HepG2 (cell line): ENCODE results near the gene MITF. TPM values are rescaled to one million over a fixed set of nuclear protein-coding genes. Genes with fewer than 3 reads are reported as not detected.

ENCODE experiments used
- ATAC-seq: fragments of 200-7000 bp; cut with Tn5 transposase; 3 replicates; pipeline ENCODE4 v1.9.1; 2020; ENCODE audit warnings: mild to moderate bottlenecking, moderate library complexity
- BruUV-seq: library from RNA; stranded (reverse); fragments of 400-500 nt; replicated peaks from 2 replicates; lab custom pipeline; 2021; lab: Mats Ljungman, UMichigan
- CTCF ChIA-PET: fragments of 300-600 bp; formaldehyde crosslinking; extraction: SDS; loops from one replicate; lab custom pipeline; 2021; ENCODE audit warnings: low total read pairs, inconsistent platforms, low intra/inter-chr PET ratio; lab: Yijun Ruan, JAX
- POLR2A ChIA-PET: fragments of 350-600 bp; sonication (Branson Sonifier 250); formaldehyde crosslinking; loops from one replicate; lab custom pipeline; 2020; ENCODE audit warnings: antibody characterized with exemption, inconsistent platforms; lab: Yijun Ruan, JAX
- DNase-seq: peaks from one replicate; pipeline ENCODE4 v3.0.0-alpha.2; 2015; ENCODE audit warnings: low spot score
- FAIRE-seq: peaks from 3 replicates; lab custom pipeline; 2011; peaks lifted over from hg19 to GRCh38; lab: Jason Lieb, UNC
- H2AFZ ChIP-seq: one replicate; pipeline ENCODE4 v1.6.1; 2011; ENCODE audit warnings: low read length, inconsistent platforms
- H3K27ac ChIP-seq: fragments of 300-600 bp; 3 replicates; pipeline ENCODE4 v1.8.0; 2011; ENCODE audit warnings: mixed run types, mild to moderate bottlenecking, mixed read lengths, low read length, inconsistent platforms; ENCODE audit not compliant: insufficient read depth; ENCODE audit errors: extremely low read length
- H3K27me3 ChIP-seq, 2 experiments: fragments of 200-600 bp in 1 of 2; 2 replicates in 1 of 2; 3 replicates in 1 of 2; pipeline versions ENCODE4 v1.6.0 to v1.8.0; 2011; ENCODE audit warnings: low read length in 2 of 2, mild to moderate bottlenecking in 2 of 2, moderate library complexity in 2 of 2, inconsistent platforms in 1 of 2; ENCODE audit not compliant: insufficient read depth in 2 of 2, control insufficient read depth in 1 of 2
- H3K36me3 ChIP-seq, 2 experiments: fragments of 200-600 bp in 1 of 2; replicated peaks in 1 of 2; 2 replicates in 1 of 2; 3 replicates in 1 of 2; pipeline versions ENCODE4 v1.5.1 to v1.8.0; 2011; ENCODE audit warnings: low read length in 2 of 2, inconsistent platforms in 1 of 2; ENCODE audit not compliant: insufficient read depth in 2 of 2, control insufficient read depth in 1 of 2
- H3K4me1 ChIP-seq: 2 replicates; pipeline ENCODE4 v1.5.1; 2012; ENCODE audit warnings: low read length, inconsistent platforms; ENCODE audit not compliant: insufficient read depth
- H3K4me2 ChIP-seq: 2 replicates; pipeline ENCODE4 v1.6.0; 2011; ENCODE audit warnings: low read depth, low read length, inconsistent platforms
- H3K4me3 ChIP-seq, 3 experiments: fragments of 200-600 bp in 1 of 3; sonication (generic), shearing (Covaris generic) in 1 of 3; replicated peaks in 1 of 3; 2 replicates each; pipeline ENCODE4 v1.5.1; 2011 to 2016; ENCODE audit warnings: low read length in 3 of 3, inconsistent platforms in 2 of 3, low read depth in 2 of 3, mild to moderate bottlenecking in 2 of 3, control low read depth in 1 of 3, mixed read lengths in 1 of 3; ENCODE audit not compliant: insufficient read depth in 1 of 3
- H3K79me2 ChIP-seq: one replicate; pipeline ENCODE4 v1.6.1; 2011; ENCODE audit warnings: low read length, inconsistent platforms; ENCODE audit not compliant: insufficient read depth
- H3K9ac ChIP-seq: 2 replicates; pipeline ENCODE4 v1.6.0; 2011; ENCODE audit warnings: mild to moderate bottlenecking, low read depth, low read length, inconsistent platforms; ENCODE audit not compliant: insufficient read depth
- H3K9me3 ChIP-seq: 2 replicates; pipeline ENCODE4 v1.5.1; 2012; ENCODE audit warnings: mild to moderate bottlenecking, low read length
- H4K20me1 ChIP-seq: 2 replicates; pipeline ENCODE4 v1.6.0; 2011; ENCODE audit warnings: inconsistent platforms, mild to moderate bottlenecking, low read length, moderate library complexity; ENCODE audit not compliant: insufficient read depth
- GABPB1 ChIP-seq: IDR thresholded peaks from 2 replicates; pipeline ENCODE4 v1.6.1; 2016; ENCODE audit warnings: mild to moderate bottlenecking, missing genetic modification reagents, moderate library complexity, missing compliant biosample characterization
- HES4 ChIP-seq: sonication (generic); formaldehyde crosslinking; IDR thresholded peaks from 2 replicates; pipeline ENCODE4 v1.9.0; 2021; ENCODE audit warnings: mild to moderate bottlenecking, missing genetic modification reagents, borderline replicate concordance
- NFE2L1 ChIP-seq: sonication (generic); formaldehyde crosslinking; IDR thresholded peaks from 2 replicates; pipeline ENCODE4 v1.4.0; 2020; ENCODE audit warnings: missing genetic modification reagents, mild to moderate bottlenecking, borderline replicate concordance
- REL ChIP-seq: sonication (generic); formaldehyde crosslinking; conservative IDR thresholded peaks from 2 replicates; pipeline ENCODE4 v1.8.0; 2022; ENCODE audit warnings: mild to moderate bottlenecking, missing genetic modification reagents, moderate library complexity
- RFXAP ChIP-seq: sonication (generic); formaldehyde crosslinking; IDR thresholded peaks from 2 replicates; pipeline ENCODE4 v1.4.0; 2020; ENCODE audit warnings: missing genetic modification reagents, borderline replicate concordance
- RNF2 ChIP-seq: fragments of 450-650 bp; conservative IDR thresholded peaks from 2 replicates; pipeline ENCODE4 v1.6.1; 2016; ENCODE audit warnings: low read depth
- ZNF367 ChIP-seq: sonication (generic); formaldehyde crosslinking; IDR thresholded peaks from 2 replicates; pipeline ENCODE4 v1.4.0; 2020; ENCODE audit warnings: missing genetic modification reagents, borderline replicate concordance
- ZNF484 ChIP-seq: sonication (generic); formaldehyde crosslinking; IDR thresholded peaks from 2 replicates; pipeline ENCODE4 v1.5.1; 2020; ENCODE audit warnings: mild to moderate bottlenecking, low read depth, missing genetic modification reagents, borderline replicate concordance
- ZNF781 ChIP-seq: sonication (generic); formaldehyde crosslinking; IDR thresholded peaks from 2 replicates; pipeline ENCODE4 v1.5.1; 2020; ENCODE audit warnings: borderline replicate concordance, mild to moderate bottlenecking, missing genetic modification reagents; ENCODE audit errors: not compliant biosample characterization
- ZNF788 ChIP-seq: sonication (generic); formaldehyde crosslinking; IDR thresholded peaks from 2 replicates; pipeline ENCODE4 v1.5.0; 2020; ENCODE audit warnings: mild to moderate bottlenecking, missing genetic modification reagents, borderline replicate concordance
- WGBS: methylation state at CpG from one replicate; pipeline ENCODE4 v1.1.6; 2017; ENCODE audit warnings: low lambda C conversion rate; 5-methylcytosine and 5-hydroxymethylcytosine counted together
- in situ Hi-C: cut with HindIII; loops from 2 replicates; pipeline ENCODE4 v1.10.0; 2017; ENCODE audit warnings: low pct_unique_long_range_greater_than_20kb; ENCODE audit not compliant: extremely low pct_ligation_motif_present
- intact Hi-C: fragments of 100-400 bp; cut with micrococcal nuclease; formaldehyde crosslinking; loops from one replicate; pipeline ENCODE4 v1.10.0; 2022; ENCODE audit not compliant: unreplicated experiment
- polyA plus RNA-seq, 8 experiments: library from polyadenylated mRNA; depleted of rRNA in 3 of 8; stranded (reverse) in 7 of 8; unstranded in 1 of 8; fragments of >200 nt; fragmentation: Illumina TruSeq in 4 of 8; extraction: Trizol in 4 of 8; gene quantifications; 2 replicates each; pipeline versions ENCODE4 v1.2.1 to v1.2.3, GENCODE V29; 2011 to 2016; ENCODE audit warnings: low read depth in 4 of 8, missing spikeins in 1 of 8, mixed read lengths in 1 of 8; ENCODE audit not compliant: insufficient read depth in 1 of 8
- total RNA-seq, 5 experiments: library from RNA; depleted of rRNA; stranded (reverse); fragments of >200 nt; fragmentation: Illumina TruSeq; extraction: Trizol; gene quantifications; 2 replicates each; pipeline ENCODE4 v1.2.3, GENCODE V29; 2016; ENCODE audit warnings: low read depth in 1 of 5
- TF ChIP-seq, protein P1 (sequence below): sonication (generic); formaldehyde crosslinking; IDR thresholded peaks from 2 replicates; pipeline ENCODE4 v1.5.1; 2020; ENCODE audit warnings: mild to moderate bottlenecking, missing genetic modification reagents, moderate library complexity
- TF ChIP-seq, protein P2 (sequence below): sonication (generic); formaldehyde crosslinking; conservative IDR thresholded peaks from 2 replicates; pipeline ENCODE4 v1.8.0; 2022; ENCODE audit warnings: missing genetic modification reagents
- TF ChIP-seq, protein P3 (sequence below): sonication (generic); formaldehyde crosslinking; IDR thresholded peaks from 2 replicates; pipeline ENCODE4 v1.4.0; 2020; ENCODE audit warnings: missing genetic modification reagents
- TF ChIP-seq, protein P4 (sequence below): sonication (generic); formaldehyde crosslinking; IDR thresholded peaks from 2 replicates; pipeline ENCODE4 v1.8.1; 2023; ENCODE audit warnings: mild to moderate bottlenecking, moderate library complexity, missing genetic modification reagents

MITF gene
- total and polyA plus RNA-seq, 2 of the 13 experiments (the other 11 are each of a cell fraction or from before 2014, with no cell fraction given), result 0.12 to 0.38 TPM

DNA sequence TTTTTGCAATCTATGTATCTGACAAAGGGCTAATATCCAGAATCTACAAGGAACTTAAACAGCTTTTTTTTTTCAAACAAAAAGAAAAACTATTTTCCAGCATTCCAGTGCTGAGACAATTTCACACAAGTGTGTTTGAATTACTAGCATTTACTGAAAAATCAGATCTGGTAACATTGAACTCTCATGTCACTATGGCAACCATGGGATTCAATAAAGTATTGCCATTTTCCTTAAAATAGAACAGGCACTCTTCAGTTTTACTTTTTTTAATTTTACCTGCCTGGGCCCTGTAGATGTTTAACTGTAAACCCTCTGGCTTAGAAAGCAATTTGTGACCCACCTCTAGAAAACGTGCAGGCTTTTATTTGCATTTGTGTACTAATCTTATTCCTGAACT, 105.4 kb downstream of the MITF start:
- POLR2A ChIA-PET, result no interaction called here
- Histone ChIP-seq H3K36me3 (no peaks in the 10 kb centered on the region), H4K20me1 (no peaks in the 10 kb centered on the region), H3K4me3 (no peak overlapping the region), H3K27ac (no peak overlapping the region), H2AFZ (no peak overlapping the region), H3K4me1 (no peaks in the 10 kb centered on the region), H3K79me2 (no peaks in the 10 kb centered on the region), H3K4me2 (no peak overlapping the region), H3K27me3 (0 out of 5 replicates have a peak, but pooled peaks cover 0 to 1% of the 10 kb centered on the region in 2 experiments), H3K9ac (no peak overlapping the region), H3K9me3 (no peaks in the 10 kb centered on the region)
- in situ Hi-C loops (no loop called here), intact Hi-C loops (no loop called here)
- CTCF ChIA-PET, result no interaction called here
- DNase-seq (no peak), ATAC-seq (no peak), FAIRE-seq (no peak)
- WGBS, result 0% methylated on average over 1 of the region's 1 CpG
- no TSS peak for BruUV-seq
- TF ChIP-seq, protein P1, sequence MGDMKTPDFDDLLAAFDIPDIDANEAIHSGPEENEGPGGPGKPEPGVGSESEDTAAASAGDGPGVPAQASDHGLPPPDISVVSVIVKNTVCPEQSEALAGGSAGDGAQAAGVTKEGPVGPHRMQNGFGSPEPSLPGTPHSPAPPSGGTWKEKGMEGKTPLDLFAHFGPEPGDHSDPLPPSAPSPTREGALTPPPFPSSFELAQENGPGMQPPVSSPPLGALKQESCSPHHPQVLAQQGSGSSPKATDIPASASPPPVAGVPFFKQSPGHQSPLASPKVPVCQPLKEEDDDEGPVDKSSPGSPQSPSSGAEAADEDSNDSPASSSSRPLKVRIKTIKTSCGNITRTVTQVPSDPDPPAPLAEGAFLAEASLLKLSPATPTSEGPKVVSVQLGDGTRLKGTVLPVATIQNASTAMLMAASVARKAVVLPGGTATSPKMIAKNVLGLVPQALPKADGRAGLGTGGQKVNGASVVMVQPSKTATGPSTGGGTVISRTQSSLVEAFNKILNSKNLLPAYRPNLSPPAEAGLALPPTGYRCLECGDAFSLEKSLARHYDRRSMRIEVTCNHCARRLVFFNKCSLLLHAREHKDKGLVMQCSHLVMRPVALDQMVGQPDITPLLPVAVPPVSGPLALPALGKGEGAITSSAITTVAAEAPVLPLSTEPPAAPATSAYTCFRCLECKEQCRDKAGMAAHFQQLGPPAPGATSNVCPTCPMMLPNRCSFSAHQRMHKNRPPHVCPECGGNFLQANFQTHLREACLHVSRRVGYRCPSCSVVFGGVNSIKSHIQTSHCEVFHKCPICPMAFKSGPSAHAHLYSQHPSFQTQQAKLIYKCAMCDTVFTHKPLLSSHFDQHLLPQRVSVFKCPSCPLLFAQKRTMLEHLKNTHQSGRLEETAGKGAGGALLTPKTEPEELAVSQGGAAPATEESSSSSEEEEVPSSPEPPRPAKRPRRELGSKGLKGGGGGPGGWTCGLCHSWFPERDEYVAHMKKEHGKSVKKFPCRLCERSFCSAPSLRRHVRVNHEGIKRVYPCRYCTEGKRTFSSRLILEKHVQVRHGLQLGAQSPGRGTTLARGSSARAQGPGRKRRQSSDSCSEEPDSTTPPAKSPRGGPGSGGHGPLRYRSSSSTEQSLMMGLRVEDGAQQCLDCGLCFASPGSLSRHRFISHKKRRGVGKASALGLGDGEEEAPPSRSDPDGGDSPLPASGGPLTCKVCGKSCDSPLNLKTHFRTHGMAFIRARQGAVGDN (CRISPR knock-in tag), result no peak
- TF ChIP-seq, protein P2, sequence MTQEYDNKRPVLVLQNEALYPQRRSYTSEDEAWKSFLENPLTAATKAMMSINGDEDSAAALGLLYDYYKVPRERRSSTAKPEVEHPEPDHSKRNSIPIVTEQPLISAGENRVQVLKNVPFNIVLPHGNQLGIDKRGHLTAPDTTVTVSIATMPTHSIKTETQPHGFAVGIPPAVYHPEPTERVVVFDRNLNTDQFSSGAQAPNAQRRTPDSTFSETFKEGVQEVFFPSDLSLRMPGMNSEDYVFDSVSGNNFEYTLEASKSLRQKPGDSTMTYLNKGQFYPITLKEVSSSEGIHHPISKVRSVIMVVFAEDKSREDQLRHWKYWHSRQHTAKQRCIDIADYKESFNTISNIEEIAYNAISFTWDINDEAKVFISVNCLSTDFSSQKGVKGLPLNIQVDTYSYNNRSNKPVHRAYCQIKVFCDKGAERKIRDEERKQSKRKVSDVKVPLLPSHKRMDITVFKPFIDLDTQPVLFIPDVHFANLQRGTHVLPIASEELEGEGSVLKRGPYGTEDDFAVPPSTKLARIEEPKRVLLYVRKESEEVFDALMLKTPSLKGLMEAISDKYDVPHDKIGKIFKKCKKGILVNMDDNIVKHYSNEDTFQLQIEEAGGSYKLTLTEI (CRISPR knock-in tag), result no peak
- no peak for TF ChIP-seq GABPB1
- no peak for TF ChIP-seq ZNF781 (CRISPR knock-in tag)
- no peak for TF ChIP-seq RNF2
- TF ChIP-seq ZNF367 (CRISPR knock-in tag), result no peak
- no peak for TF ChIP-seq REL (CRISPR knock-in tag)
- no peak for TF ChIP-seq ZNF484 (CRISPR knock-in tag)
- no peak for TF ChIP-seq NFE2L1 (CRISPR knock-in tag)
- TF ChIP-seq ZNF788 (CRISPR knock-in tag), result no peak
- no peak for TF ChIP-seq RFXAP (CRISPR knock-in tag)
- TF ChIP-seq, protein P3, sequence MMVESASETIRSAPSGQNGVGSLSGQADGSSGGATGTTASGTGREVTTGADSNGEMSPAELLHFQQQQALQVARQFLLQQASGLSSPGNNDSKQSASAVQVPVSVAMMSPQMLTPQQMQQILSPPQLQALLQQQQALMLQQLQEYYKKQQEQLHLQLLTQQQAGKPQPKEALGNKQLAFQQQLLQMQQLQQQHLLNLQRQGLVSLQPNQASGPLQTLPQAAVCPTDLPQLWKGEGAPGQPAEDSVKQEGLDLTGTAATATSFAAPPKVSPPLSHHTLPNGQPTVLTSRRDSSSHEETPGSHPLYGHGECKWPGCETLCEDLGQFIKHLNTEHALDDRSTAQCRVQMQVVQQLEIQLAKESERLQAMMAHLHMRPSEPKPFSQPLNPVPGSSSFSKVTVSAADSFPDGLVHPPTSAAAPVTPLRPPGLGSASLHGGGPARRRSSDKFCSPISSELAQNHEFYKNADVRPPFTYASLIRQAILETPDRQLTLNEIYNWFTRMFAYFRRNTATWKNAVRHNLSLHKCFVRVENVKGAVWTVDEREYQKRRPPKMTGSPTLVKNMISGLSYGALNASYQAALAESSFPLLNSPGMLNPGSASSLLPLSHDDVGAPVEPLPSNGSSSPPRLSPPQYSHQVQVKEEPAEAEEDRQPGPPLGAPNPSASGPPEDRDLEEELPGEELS (CRISPR knock-in tag), result no peak
- TF ChIP-seq HES4 (CRISPR knock-in tag), result no peak
- TF ChIP-seq, protein P4, sequence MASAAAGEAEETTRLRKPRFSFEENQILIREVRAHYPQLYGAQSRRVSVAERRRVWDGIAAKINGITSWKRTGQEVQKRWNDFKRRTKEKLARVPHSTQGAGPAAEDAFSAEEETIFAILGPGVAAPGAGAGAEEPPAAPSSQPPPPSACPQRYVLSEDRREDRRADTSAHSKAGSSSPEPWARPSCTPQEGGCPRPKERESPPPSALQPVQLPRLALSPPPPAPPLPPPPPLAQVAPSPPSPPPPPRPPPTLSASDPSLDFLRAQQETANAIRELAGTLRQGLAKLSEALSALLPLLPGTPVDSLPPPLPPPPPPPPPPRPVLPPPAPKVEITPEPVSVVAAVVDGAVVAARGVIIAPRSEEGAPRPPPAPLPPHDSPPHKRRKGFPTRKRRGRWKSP (CRISPR knock-in tag), result no peak
